ENCODE measurements around the gene PDE4B.

DNA sequence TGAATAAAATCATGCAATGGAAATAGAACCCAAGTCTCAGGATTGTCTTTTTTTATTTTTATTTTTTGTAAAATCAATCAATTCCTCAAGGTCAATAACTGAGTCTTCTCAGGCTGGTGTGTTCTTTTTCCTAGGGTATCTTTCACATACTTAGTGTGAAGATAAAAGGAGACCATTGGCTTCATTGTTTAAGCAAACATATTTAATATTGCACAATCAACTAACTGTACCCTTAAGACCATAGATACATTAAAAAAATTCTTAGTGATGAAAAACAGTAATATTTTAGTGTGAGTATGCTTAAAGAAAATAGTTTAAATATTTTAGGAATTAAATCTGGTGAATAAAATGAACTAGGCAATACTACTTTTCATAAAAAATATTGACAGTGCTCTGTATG lies 31.4 kb downstream of the PDE4B start:
- TF ChIP-seq, protein P1, sequence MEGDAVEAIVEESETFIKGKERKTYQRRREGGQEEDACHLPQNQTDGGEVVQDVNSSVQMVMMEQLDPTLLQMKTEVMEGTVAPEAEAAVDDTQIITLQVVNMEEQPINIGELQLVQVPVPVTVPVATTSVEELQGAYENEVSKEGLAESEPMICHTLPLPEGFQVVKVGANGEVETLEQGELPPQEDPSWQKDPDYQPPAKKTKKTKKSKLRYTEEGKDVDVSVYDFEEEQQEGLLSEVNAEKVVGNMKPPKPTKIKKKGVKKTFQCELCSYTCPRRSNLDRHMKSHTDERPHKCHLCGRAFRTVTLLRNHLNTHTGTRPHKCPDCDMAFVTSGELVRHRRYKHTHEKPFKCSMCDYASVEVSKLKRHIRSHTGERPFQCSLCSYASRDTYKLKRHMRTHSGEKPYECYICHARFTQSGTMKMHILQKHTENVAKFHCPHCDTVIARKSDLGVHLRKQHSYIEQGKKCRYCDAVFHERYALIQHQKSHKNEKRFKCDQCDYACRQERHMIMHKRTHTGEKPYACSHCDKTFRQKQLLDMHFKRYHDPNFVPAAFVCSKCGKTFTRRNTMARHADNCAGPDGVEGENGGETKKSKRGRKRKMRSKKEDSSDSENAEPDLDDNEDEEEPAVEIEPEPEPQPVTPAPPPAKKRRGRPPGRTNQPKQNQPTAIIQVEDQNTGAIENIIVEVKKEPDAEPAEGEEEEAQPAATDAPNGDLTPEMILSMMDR (IDR thresholded peaks at IDR 0.05; ENCODE audit: insufficient read depth, low read depth, low read length): no peak
- TF ChIP-seq EZH2 (IDR thresholded peaks at IDR 0.05; ENCODE audit: insufficient read depth, low read length): no peak
